Measurements from ENCODE around the gene PROS1. TPM values are rescaled to one million over a fixed set of nuclear protein-coding genes. Genes with fewer than 3 reads are reported as not detected.
A peak's percentile ranks its signal among the peaks of the same experiment; 100 is the strongest.
"Not testable (repeated sequence)": the region's sequence is repeated elsewhere in the genome, so short reads cannot be mapped to it uniquely, and the experiment has no call there.

PROS1 gene
- total and polyA plus RNA-seq, 12 donors = 6.6 to 34.6 (median 19.2) TPM

DNA sequence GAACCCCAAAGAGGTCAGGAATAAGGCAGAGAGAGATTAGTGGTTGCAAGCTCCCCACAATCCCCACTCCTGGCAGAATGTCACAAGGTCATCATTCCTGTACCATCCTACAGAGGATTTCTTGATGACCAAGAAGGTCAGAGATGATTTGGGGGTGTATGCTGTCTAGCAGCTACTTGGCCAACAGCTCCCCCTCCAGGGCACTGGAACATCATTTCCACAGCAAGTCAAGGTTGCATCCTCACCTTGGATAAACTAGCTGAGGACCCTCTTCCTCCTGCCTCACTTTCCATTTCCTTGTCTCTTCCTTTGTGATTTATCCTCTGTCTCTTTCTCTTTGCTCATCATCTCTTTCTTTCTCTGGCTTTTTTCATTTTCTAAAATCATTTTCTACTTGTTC lies 106.3 kb downstream of the PROS1 start:
- Histone ChIP-seq H3K9me3 (replicated peaks in 1 of 3) (no peaks in the 10 kb centered on the region), H3K27me3 (no peaks in the 10 kb centered on the region), H3K4me1 (replicated peaks in 1 of 2) (no peaks in the 10 kb centered on the region), H3K36me3 (replicated peaks in 1 of 2) (no peaks in the 10 kb centered on the region), H3K27ac (no peak overlapping the region), H3K4me3 (no peak overlapping the region)
- TF ChIP-seq CTCF (IDR thresholded peaks at IDR 0.05) (no peak), POLR2A (IDR thresholded peaks at IDR 0.05) (no peak)
- intact Hi-C loops (cut with DNase I) = no loop called here
- DNase-seq = no peak

DNA sequence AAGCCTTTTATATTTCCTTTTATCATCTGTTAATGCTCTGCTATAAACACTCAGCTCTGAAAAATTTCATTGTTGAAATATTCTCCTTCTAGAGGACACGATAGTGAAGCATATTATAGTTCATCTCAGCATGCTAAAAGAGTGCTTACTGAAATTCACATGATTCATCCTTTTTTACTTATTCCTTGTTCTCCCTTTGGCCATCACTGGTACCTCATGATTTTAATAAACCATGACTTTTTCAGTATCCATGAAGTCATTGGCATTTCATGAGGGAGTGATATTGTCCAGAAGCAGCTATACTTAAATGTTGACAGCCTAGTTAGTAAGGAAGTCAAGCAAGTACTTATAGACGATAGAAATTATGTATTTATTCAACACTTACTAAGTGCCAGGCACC lies 112.7 kb downstream of the PROS1 start:
- TF ChIP-seq CTCF (IDR thresholded peaks at IDR 0.05) (no peak), POLR2A (IDR thresholded peaks at IDR 0.05) (no peak)

GRCh38 chr3:93855401-93855800 lies 118.3 kb downstream of the PROS1 start:
- no peak overlapping the region for H3K4me3 ChIP-seq
- no peak overlapping the region for H3K27ac ChIP-seq
- no peaks in the 10 kb centered on the region for H3K4me1 ChIP-seq (replicated peaks in 1 of 2)
- no peak for TF ChIP-seq POLR2A (IDR thresholded peaks at IDR 0.05)
- TF ChIP-seq CTCF (IDR thresholded peaks at IDR 0.05) = no peak
- H3K9me3 ChIP-seq (replicated peaks in 1 of 3) = no peaks in the 10 kb centered on the region
- H3K36me3 ChIP-seq (replicated peaks in 1 of 2) = no peaks in the 10 kb centered on the region
- no peak for DNase-seq
- intact Hi-C loops (cut with DNase I) = no loop called here
- WGBS, 4 donors = 71 to 84% (median 76%) methylated on average over 3 of the region's 3 CpGs
- H3K27me3 ChIP-seq = no peaks in the 10 kb centered on the region

More for the DNA sequence above, 112.7 kb downstream of the PROS1 start:
- Histone ChIP-seq H3K4me1 (replicated peaks in 1 of 2) (no peaks in the 10 kb centered on the region), H3K36me3 (replicated peaks in 1 of 2) (no peaks in the 10 kb centered on the region), H3K9me3 (replicated peaks in 1 of 3) (no peaks in the 10 kb centered on the region), H3K27me3 (no peaks in the 10 kb centered on the region), H3K4me3 (no peak overlapping the region), H3K27ac (no peak overlapping the region)
- intact Hi-C loops (cut with DNase I) = no loop called here
- DNase-seq = no peak
- 51 to 70% (median 60%) methylated on average over 2 of the region's 2 CpGs for WGBS, 4 donors

- WGBS, 4 donors = 70 to 93% (median 81%) methylated on average over 2 to 7 of the region's 7 CpGs
- DNase-seq; H3K27me3 ChIP-seq; intact Hi-C loops (cut with DNase I); H3K4me1 ChIP-seq (replicated peaks in 1 of 2); H3K27ac ChIP-seq; H3K36me3 ChIP-seq (replicated peaks in 1 of 2); H3K9me3 ChIP-seq (replicated peaks in 1 of 3); H3K4me3 ChIP-seq: not testable (repeated sequence)
These were observed 121.5 kb downstream of the PROS1 start for GRCh38 chr3:93852228-93852627.

GRCh38 chr3:93843981-93844380 lies 129.7 kb downstream of the PROS1 start:
- H3K27me3 ChIP-seq = no peaks in the 10 kb centered on the region
- H3K36me3 ChIP-seq (replicated peaks in 1 of 2) = no peaks in the 10 kb centered on the region
- no peaks in the 10 kb centered on the region for H3K4me1 ChIP-seq (replicated peaks in 1 of 2)
- no peaks in the 10 kb centered on the region for H3K9me3 ChIP-seq (replicated peaks in 1 of 3)
- no peak for TF ChIP-seq CTCF (IDR thresholded peaks at IDR 0.05)
- DNase-seq = peak in 2 of 7 donors; percentile 12 to 14
- no peak overlapping the region for H3K27ac ChIP-seq
- no peak overlapping the region for H3K4me3 ChIP-seq
- 73 to 76% (median 75%) methylated on average over 5 of the region's 5 CpGs for WGBS, 4 donors
- intact Hi-C loops (cut with DNase I) = no loop called here

- WGBS, 4 donors = 27 to 48% (median 37%) methylated on average over 1 of the region's 1 CpG
- H3K27me3 ChIP-seq; H3K36me3 ChIP-seq (replicated peaks in 1 of 2); intact Hi-C loops (cut with DNase I); H3K4me3 ChIP-seq; H3K27ac ChIP-seq; H3K4me1 ChIP-seq (replicated peaks in 1 of 2); DNase-seq; H3K9me3 ChIP-seq (replicated peaks in 1 of 3): not testable (repeated sequence)
These were observed 134.5 kb downstream of the PROS1 start for GRCh38 chr3:93839193-93839592.
